ENCODE measurements around the gene CMKLR1.

GRCh38 chr12:108346727-108347710 is 7.9 kb upstream of the CMKLR1 start:
- TF ChIP-seq CTCF (IDR thresholded peaks at IDR 0.05; ENCODE audit: extremely low read depth in 1 of 2, insufficient read depth in 1 of 2, low read depth in 1 of 2, low read length in 2 of 2) (no peak), POLR2AphosphoS5 (IDR thresholded peaks at IDR 0.05; ENCODE audit: insufficient read depth, low read depth, low read length) (no peak), POLR2A (IDR thresholded peaks at IDR 0.05; ENCODE audit: low read depth, low read length) (no peak), GATA2 (IDR thresholded peaks at IDR 0.05; ENCODE audit: insufficient read depth, insufficient read length, low read depth, low read length) (no peak), EZH2 (IDR thresholded peaks at IDR 0.05; ENCODE audit: borderline replicate concordance, low read depth, low read length, severe bottlenecking) (no peak), MYC (IDR thresholded peaks at IDR 0.05; ENCODE audit: low read depth, low read length) (no peak), FOS (IDR thresholded peaks at IDR 0.05; ENCODE audit: borderline replicate concordance, insufficient read depth, low read length) (no peak)
